Smooth muscle cell (in vitro differentiated cells): Measurements from ENCODE around the gene DDR2. TPM values are rescaled to one million over a fixed set of nuclear protein-coding genes. Genes with fewer than 3 reads are reported as not detected.

Experiments
- DNase-seq: peaks from one replicate; lab custom pipeline; 2025; ENCODE audit not compliant: unreplicated experiment; lab: John Stamatoyannopoulos, UW
- H2AFZ ChIP-seq: fragments of 200-600 bp; sonication (generic); 2 replicates; pipeline ENCODE4 v1.6.0; 2016; ENCODE audit warnings: antibody characterized with exemption, low read depth, mild to moderate bottlenecking
- H3F3A ChIP-seq: fragments of 200-600 bp; sonication (generic); 2 replicates; pipeline ENCODE4 v1.6.0; 2017; ENCODE audit warnings: antibody characterized with exemption, low read depth
- H3K27ac ChIP-seq: fragments of 200-600 bp; sonication (generic); 2 replicates; pipeline ENCODE4 v1.5.1; 2016; ENCODE audit warnings: low read depth, mild to moderate bottlenecking
- H3K27me3 ChIP-seq: fragments of 200-600 bp; sonication (generic); 2 replicates; pipeline ENCODE4 v1.6.1; 2016; ENCODE audit warnings: low read depth, mild to moderate bottlenecking
- H3K36me3 ChIP-seq: fragments of 200-600 bp; sonication (generic); 2 replicates; pipeline ENCODE4 v1.5.1; 2016; ENCODE audit warnings: low read depth
- H3K4me1 ChIP-seq: fragments of 200-600 bp; sonication (generic); 2 replicates; pipeline ENCODE4 v1.5.1; 2016; ENCODE audit warnings: low read depth
- H3K4me2 ChIP-seq: fragments of 200-600 bp; sonication (generic); 2 replicates; pipeline ENCODE4 v1.6.0; 2016; ENCODE audit warnings: mild to moderate bottlenecking
- H3K4me3 ChIP-seq: fragments of 200-600 bp; sonication (generic); 2 replicates; pipeline ENCODE4 v1.5.1; 2016; ENCODE audit warnings: mild to moderate bottlenecking
- H3K79me2 ChIP-seq: fragments of 200-600 bp; sonication (generic); 2 replicates; pipeline ENCODE4 v1.6.0; 2016; ENCODE audit warnings: low read depth, mild to moderate bottlenecking
- H3K9ac ChIP-seq: fragments of 200-600 bp; sonication (generic); 2 replicates; pipeline ENCODE4 v1.6.0; 2016; ENCODE audit warnings: low read depth
- H3K9me3 ChIP-seq: fragments of 200-600 bp; sonication (generic); replicated peaks from 2 replicates; pipeline ENCODE4 v1.5.1; 2016; ENCODE audit warnings: low read depth
- H4K20me1 ChIP-seq: fragments of 200-600 bp; sonication (generic); 2 replicates; pipeline ENCODE4 v1.6.0; 2016; ENCODE audit warnings: low read depth
- WGBS: methylation state at CpG from one replicate; pipeline ENCODE4 v1.1.7; 2016; ENCODE audit warnings: low lambda C conversion rate; 5-methylcytosine and 5-hydroxymethylcytosine counted together
- polyA plus RNA-seq: library from polyadenylated mRNA; unstranded; fragments of >200 nt; fragmentation: Nextera tagmentation; extraction: Ambion mirVana; gene quantifications from 2 replicates; pipeline ENCODE4 v1.2.1, GENCODE V29; 2016
- total RNA-seq: library from RNA; depleted of rRNA; stranded (reverse); fragments of >200 nt; gene quantifications from 2 replicates; pipeline ENCODE4 v1.2.3, GENCODE V29; 2014
- TF ChIP-seq, protein P1 (sequence below): fragments of 200-600 bp; sonication (generic); IDR thresholded peaks from 2 replicates; pipeline ENCODE4 v1.5.1; 2017; ENCODE audit warnings: borderline replicate concordance, mild to moderate bottlenecking, antibody characterized with exemption; ENCODE audit not compliant: insufficient read depth, poor library complexity, severe bottlenecking

The DDR2 gene
- total and polyA plus RNA-seq, 2 experiments from 2014 or later, result 13.3 to 24.5 TPM

DNA sequence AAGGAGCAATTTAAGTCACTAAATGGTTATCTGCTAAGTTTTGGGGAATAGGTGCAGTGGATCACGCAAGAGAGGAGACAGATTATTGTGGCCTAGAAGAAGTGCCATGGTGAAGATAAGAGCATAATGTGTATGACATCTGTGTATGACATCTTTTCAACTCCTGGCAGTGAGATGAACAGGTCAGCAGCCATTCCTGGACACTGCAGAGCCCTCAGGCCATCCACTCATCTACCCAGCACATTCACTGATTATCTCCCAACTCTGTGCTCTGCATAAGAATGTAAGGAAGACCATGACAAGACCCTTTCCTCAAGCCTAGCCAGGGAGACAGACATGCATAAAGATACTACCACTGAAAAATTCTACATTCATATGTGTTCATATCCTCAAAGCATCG lies 73.7 kb downstream of the DDR2 start:
- Histone ChIP-seq H3K36me3 (no peaks in the 10 kb centered on the region), H3K4me1 (no peaks in the 10 kb centered on the region), H3K27ac (no peak overlapping the region), H3K9me3 (no peaks in the 10 kb centered on the region), H2AFZ (no peak overlapping the region), H3K9ac (no peak overlapping the region), H3F3A (no peaks in the 10 kb centered on the region), H3K79me2 (no peaks in the 10 kb centered on the region), H3K4me2 (no peak overlapping the region), H3K27me3 (no peaks in the 10 kb centered on the region), H3K4me3 (no peak overlapping the region), H4K20me1 (peaks cover 58% of the 10 kb centered on the region)
- TF ChIP-seq, protein P1, sequence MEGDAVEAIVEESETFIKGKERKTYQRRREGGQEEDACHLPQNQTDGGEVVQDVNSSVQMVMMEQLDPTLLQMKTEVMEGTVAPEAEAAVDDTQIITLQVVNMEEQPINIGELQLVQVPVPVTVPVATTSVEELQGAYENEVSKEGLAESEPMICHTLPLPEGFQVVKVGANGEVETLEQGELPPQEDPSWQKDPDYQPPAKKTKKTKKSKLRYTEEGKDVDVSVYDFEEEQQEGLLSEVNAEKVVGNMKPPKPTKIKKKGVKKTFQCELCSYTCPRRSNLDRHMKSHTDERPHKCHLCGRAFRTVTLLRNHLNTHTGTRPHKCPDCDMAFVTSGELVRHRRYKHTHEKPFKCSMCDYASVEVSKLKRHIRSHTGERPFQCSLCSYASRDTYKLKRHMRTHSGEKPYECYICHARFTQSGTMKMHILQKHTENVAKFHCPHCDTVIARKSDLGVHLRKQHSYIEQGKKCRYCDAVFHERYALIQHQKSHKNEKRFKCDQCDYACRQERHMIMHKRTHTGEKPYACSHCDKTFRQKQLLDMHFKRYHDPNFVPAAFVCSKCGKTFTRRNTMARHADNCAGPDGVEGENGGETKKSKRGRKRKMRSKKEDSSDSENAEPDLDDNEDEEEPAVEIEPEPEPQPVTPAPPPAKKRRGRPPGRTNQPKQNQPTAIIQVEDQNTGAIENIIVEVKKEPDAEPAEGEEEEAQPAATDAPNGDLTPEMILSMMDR, result no peak
- WGBS, result 41% methylated on average over 2 of the region's 2 CpGs
- DNase-seq, result no peak

DNA sequence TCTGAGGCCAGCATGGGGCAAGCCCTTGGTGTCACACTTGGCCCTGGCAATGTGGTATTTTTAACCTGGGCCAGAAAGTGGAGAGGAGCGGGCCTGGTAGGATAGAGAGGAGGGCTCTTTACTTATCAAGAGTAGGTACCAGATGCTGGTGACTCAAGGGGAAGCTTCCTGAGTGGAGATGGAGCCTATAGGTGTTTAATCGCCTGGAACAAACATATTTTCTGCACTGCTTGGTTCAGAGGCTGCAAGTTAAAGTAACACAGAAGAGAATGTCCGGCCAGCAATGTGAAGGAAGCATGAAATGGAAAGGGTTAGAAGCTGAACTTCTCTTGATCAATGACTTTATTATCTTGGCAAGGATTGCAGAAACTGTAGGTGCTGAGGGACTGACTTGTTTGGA lies 74.3 kb downstream of the DDR2 start:
- H3K9me3 ChIP-seq, result no peaks in the 10 kb centered on the region
- H3K27me3 ChIP-seq, result no peaks in the 10 kb centered on the region
- 100% methylated on average over 3 of the region's 3 CpGs for WGBS
- no peak overlapping the region for H3K4me2 ChIP-seq
- no peak for DNase-seq
- no peak overlapping the region for H2AFZ ChIP-seq
- H3K79me2 ChIP-seq, result no peaks in the 10 kb centered on the region
- peaks cover 58% of the 10 kb centered on the region for H4K20me1 ChIP-seq
- H3K27ac ChIP-seq, result no peak overlapping the region
- H3K36me3 ChIP-seq, result no peaks in the 10 kb centered on the region
- TF ChIP-seq, protein P1, result no peak
- H3F3A ChIP-seq, result no peaks in the 10 kb centered on the region
- no peaks in the 10 kb centered on the region for H3K4me1 ChIP-seq
- H3K4me3 ChIP-seq, result no peak overlapping the region
- no peak overlapping the region for H3K9ac ChIP-seq

DNA sequence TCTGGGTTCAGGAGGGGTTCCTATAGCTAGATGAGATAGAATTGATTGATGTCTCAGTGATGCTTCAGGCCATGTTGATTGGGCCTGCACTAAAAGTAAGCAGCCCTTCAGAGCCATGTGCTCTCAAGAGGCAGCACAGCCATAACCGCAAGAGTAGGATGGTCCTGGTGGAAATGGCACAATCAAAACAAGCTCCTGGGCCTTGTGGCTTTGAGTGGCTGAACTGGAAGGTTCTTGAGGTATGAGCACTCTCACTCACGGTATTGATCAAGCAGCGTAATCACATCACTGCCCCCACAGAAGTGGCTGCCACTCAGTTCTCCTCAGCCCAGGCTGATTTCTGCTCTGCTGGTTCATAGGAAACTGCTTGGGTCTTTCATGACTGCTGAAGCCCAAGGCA lies 76.0 kb downstream of the DDR2 start:
- no peaks in the 10 kb centered on the region for H3K79me2 ChIP-seq
- H3K9me3 ChIP-seq, result no peaks in the 10 kb centered on the region
- no peak overlapping the region for H2AFZ ChIP-seq
- WGBS, result 100% methylated on average over 3 of the region's 3 CpGs
- no peak for DNase-seq
- no peak overlapping the region for H3K27ac ChIP-seq
- peaks cover 67% of the 10 kb centered on the region for H4K20me1 ChIP-seq
- no peak overlapping the region for H3K4me3 ChIP-seq
- no peak overlapping the region for H3K4me2 ChIP-seq
- no peak overlapping the region for H3K9ac ChIP-seq
- TF ChIP-seq, protein P1, result no peak
- no peaks in the 10 kb centered on the region for H3K36me3 ChIP-seq
- no peaks in the 10 kb centered on the region for H3F3A ChIP-seq
- H3K27me3 ChIP-seq, result no peaks in the 10 kb centered on the region
- no peaks in the 10 kb centered on the region for H3K4me1 ChIP-seq

DNA sequence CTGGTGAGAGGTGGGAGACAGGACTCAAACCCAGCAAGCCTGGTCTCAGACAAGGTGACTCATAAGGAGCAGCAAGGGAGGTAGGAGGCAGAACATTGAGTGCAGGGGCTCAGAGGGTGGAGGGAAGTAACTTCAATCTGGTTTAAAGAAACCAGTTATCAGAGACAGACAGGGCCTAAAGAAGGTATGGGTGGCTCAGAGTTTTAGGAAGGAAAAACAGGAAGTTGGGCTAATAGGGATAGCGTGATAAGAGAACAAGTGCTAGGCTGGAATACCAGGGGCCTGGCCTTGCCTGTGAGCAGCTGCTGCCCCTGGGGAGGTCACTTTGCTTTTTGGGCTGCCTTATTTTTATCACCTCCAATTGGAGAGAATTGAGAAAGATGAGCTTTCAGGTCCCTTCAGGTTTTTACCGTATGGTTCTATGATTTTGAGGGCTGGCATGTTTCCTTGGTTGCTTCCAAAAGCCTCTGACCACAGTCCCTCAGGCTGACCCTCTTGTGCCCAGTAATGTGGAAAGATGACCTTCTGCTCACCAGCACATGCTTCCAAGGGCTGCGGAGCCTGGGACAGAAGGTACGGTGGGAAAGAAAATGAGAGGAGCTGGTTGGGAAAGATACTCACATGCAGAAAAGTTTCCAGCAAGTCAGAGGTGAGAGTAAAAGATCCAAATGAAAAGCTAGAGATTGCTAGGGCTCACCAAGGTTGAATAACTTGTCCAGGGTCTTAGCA lies 77.0 kb downstream of the DDR2 start:
- H3K4me3 ChIP-seq, result no peak overlapping the region
- H3K9ac ChIP-seq, result no peak overlapping the region
- H3K79me2 ChIP-seq, result no peaks in the 10 kb centered on the region
- WGBS, result 90% methylated on average over 4 of the region's 4 CpGs
- H3K27ac ChIP-seq, result no peak overlapping the region
- H3K4me1 ChIP-seq, result no peaks in the 10 kb centered on the region
- peaks cover 68% of the 10 kb centered on the region for H4K20me1 ChIP-seq
- H3K27me3 ChIP-seq, result no peaks in the 10 kb centered on the region
- DNase-seq, result no peak
- TF ChIP-seq, protein P1, result no peak
- no peaks in the 10 kb centered on the region for H3F3A ChIP-seq
- no peaks in the 10 kb centered on the region for H3K9me3 ChIP-seq
- H3K4me2 ChIP-seq, result no peak overlapping the region
- H2AFZ ChIP-seq, result no peak overlapping the region
- H3K36me3 ChIP-seq, result no peaks in the 10 kb centered on the region
